ENCODE measurements around the gene TLE3. TPM values are rescaled to one million over a fixed set of nuclear protein-coding genes. Genes with fewer than 3 reads are reported as not detected.

The TLE3 gene
- total RNA-seq, 1 experiment from 2014 or later: 98.2 TPM

DNA sequence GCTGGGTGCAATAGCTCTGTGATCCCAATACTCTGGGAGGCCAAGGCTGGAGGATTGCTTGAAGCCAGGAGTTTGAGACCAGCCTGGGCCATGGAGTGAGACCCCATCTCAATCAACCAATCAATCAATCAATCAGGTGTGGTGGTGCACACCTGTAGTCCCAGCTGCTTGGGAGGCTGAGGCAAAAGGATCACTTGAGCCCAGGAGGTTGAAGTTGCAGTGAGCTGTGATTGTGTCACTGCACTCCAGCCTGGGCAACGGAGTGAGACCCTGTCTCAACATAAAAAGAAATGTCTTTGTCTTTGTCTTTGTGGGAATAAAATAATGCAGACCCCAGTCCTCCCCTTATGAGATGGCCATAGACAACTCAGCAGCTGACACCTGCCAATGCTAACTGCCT, 34.9 kb upstream of the TLE3 start:
- Histone ChIP-seq H2AFZ (ENCODE audit: low read length) (no peak overlapping the region), H3K4me1 (ENCODE audit: insufficient read depth, low read length) (no peaks in the 10 kb centered on the region), H3T11ph (ENCODE audit: low read length) (no peak overlapping the region), H2BK120ac (ENCODE audit: low read depth, low read length, poor library complexity, severe bottlenecking) (no peak overlapping the region), H3K56ac (ENCODE audit: insufficient read length, low read depth, low read length) (no peak overlapping the region), H2BK20ac (ENCODE audit: low read depth, low read length, poor library complexity, severe bottlenecking) (no peak overlapping the region), H4K20me1 (ENCODE audit: control insufficient read depth, insufficient read depth, insufficient read length) (no peaks in the 10 kb centered on the region), H3K4me2 (ENCODE audit: insufficient read depth, insufficient read length, low read length) (no peak overlapping the region), H3K9ac (ENCODE audit: extremely low read depth, insufficient read length, low read length) (no peak overlapping the region), H3K27ac (ENCODE audit: insufficient read length, low read depth, low read length) (no peak overlapping the region), H3K23me2 (ENCODE audit: insufficient read length, low read depth, low read length, poor library complexity, severe bottlenecking) (no peaks in the 10 kb centered on the region), H2BK5ac (ENCODE audit: insufficient read length, low read length) (no peak overlapping the region), H3K4ac (ENCODE audit: low read depth, low read length) (no peak overlapping the region), H3K79me2 (ENCODE audit: insufficient read depth, low read length) (no peaks in the 10 kb centered on the region), H4K5ac (ENCODE audit: insufficient read length, low read depth, low read length) (no peak overlapping the region), H3K14ac (ENCODE audit: insufficient read depth, low read length) (no peak overlapping the region), H3K79me1 (ENCODE audit: insufficient read depth, low read depth, low read length, poor library complexity, severe bottlenecking) (no peaks in the 10 kb centered on the region), H3K23ac (ENCODE audit: insufficient read length, low read depth, low read length) (no peak overlapping the region), H3K9me3 (ENCODE audit: control insufficient read depth, low read depth, low read length) (no peaks in the 10 kb centered on the region), H3K18ac (ENCODE audit: insufficient read length, low read depth, low read length) (no peak overlapping the region), H4K91ac (ENCODE audit: insufficient read length, low read depth, low read length) (no peak overlapping the region), H2BK15ac (ENCODE audit: low read depth, low read length) (no peak overlapping the region), H3K27me3 (ENCODE audit: insufficient read depth, low read length) (no peaks in the 10 kb centered on the region), H2AK5ac (ENCODE audit: insufficient read length, low read length) (no peak overlapping the region), H4K8ac (replicated peaks; ENCODE audit: insufficient read length, low read depth, low read length) (no peak overlapping the region), H2BK12ac (ENCODE audit: insufficient read length, low read depth, low read length) (no peak overlapping the region)
- no peak overlapping the region for H3K27ac Mint-ChIP-seq
- TF ChIP-seq, protein P1, sequence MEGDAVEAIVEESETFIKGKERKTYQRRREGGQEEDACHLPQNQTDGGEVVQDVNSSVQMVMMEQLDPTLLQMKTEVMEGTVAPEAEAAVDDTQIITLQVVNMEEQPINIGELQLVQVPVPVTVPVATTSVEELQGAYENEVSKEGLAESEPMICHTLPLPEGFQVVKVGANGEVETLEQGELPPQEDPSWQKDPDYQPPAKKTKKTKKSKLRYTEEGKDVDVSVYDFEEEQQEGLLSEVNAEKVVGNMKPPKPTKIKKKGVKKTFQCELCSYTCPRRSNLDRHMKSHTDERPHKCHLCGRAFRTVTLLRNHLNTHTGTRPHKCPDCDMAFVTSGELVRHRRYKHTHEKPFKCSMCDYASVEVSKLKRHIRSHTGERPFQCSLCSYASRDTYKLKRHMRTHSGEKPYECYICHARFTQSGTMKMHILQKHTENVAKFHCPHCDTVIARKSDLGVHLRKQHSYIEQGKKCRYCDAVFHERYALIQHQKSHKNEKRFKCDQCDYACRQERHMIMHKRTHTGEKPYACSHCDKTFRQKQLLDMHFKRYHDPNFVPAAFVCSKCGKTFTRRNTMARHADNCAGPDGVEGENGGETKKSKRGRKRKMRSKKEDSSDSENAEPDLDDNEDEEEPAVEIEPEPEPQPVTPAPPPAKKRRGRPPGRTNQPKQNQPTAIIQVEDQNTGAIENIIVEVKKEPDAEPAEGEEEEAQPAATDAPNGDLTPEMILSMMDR (conservative IDR thresholded peaks at IDR 0.05): no peak
- H3K4me3 Mint-ChIP-seq: no peak overlapping the region
- no peaks in the 10 kb centered on the region for H3K36me3 Mint-ChIP-seq (ENCODE audit: insufficient read depth in 1 of 3, low read depth in 3 of 3)
- no CpG with 5 or more reads among the region's 1 CpG for WGBS (ENCODE audit: extremely low coverage, insufficient read length, low lambda C conversion rate)
- peaks cover 9% of the 10 kb centered on the region for H3K27me3 Mint-ChIP-seq (ENCODE audit: low read depth)
- DNase-seq: no peak
- H3K9me3 Mint-ChIP-seq: no peaks in the 10 kb centered on the region
- H3K4me1 Mint-ChIP-seq: peaks cover 4% of the 10 kb centered on the region in 2 experiments

Data from H9 (cell line).